Hepatocyte (in vitro differentiated cells): ENCODE measurements around the gene VTN.

Experiments used
- CTCF ChIP-seq: fragments of 200-600 bp; sonication (generic); IDR thresholded peaks from 2 replicates; pipeline ENCODE4 v1.5.1; 2016; ENCODE audit warnings: antibody characterized with exemption, mild to moderate bottlenecking; ENCODE audit not compliant: poor library complexity
- EZH2phosphoT487 ChIP-seq: fragments of 200-600 bp; sonication (generic); IDR thresholded peaks from one replicate; pipeline ENCODE4 v1.6.1; 2018; ENCODE audit warnings: antibody characterized with exemption, mild to moderate bottlenecking, low read depth, moderate library complexity; ENCODE audit not compliant: unreplicated experiment, severe bottlenecking

GRCh38 chr17:28341516-28341915 is 28.6 kb downstream of the VTN start:
- TF ChIP-seq CTCF (no peak), EZH2phosphoT487 (no peak)
